GM21515 (cell line): ENCODE data around the gene UBE2L3.
A peak's percentile ranks its signal among the peaks of the same experiment; 100 is the strongest.
"Not testable (repeated sequence)": the region's sequence is repeated elsewhere in the genome, so short reads cannot be mapped to it uniquely, and the experiment has no call there.

ENCODE experiments used
- ATAC-seq: cut with Tn5 transposase; IDR thresholded peaks from one replicate; pipeline ENCODE4 v1.9.1; 2021; ENCODE audit not compliant: unreplicated experiment

Gene UBE2L3

DNA sequence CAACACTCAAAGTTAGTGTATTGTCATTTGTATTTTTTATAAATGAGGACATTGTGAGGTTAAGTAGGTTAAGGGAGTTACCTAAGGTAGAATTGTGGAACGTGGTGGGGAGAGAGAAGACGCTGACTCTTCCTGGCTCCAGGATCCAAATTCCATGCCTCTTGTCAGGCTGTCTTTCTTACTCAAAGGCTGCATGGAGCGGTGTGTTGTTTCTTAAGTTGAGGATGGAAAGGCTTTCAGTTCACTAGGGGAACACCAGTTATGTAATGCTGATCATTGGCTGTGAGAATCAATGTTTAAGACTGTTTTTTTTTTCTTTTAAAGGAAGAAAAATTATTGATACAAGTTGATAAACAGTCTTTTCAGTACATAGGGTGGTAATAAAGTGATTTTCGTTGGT is 2.9 kb downstream of the UBE2L3 start:
- no peak for ATAC-seq

DNA sequence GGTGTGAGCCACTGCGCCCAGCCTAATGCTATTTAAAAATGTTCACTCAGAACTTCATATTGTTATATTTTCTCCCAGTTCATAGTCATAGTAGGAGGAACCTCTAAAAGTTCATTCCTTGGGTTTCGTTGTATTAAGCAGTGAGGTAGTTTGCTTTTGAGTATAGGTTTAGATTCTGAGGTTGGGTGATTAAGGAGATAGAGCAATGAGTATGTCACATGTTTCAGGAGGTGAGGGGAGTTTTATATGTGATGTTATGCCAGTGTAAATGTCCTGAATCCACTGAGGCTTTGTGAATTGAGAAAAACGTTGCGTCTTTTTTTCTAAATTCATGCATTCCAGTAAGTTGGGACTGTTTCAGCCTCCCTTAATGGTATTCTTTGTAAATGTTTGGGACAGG is 4.2 kb downstream of the UBE2L3 start:
- no peak for ATAC-seq

DNA sequence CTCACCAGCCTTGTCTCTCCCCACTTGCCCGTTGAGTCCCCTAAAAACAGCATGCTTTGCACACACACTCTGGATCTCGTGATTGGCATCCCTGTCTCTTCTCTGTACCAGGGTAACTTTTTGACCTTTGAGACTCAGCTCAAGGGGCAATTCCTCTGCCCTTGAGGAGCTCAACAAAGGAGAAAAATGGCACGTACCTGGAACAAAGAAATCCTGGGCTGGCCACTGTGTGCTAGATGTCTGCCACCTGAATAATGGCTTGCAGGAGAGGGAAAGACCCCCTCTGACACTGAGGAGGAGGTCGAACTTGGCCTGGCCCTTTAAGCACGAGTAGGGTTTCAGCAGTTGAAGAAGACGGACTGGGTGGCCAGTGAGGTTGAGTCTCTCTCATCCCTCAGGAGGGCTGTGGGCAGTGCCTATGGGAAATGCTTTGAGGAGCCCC is 5.8 kb downstream of the UBE2L3 start:
- ATAC-seq, result no peak

DNA sequence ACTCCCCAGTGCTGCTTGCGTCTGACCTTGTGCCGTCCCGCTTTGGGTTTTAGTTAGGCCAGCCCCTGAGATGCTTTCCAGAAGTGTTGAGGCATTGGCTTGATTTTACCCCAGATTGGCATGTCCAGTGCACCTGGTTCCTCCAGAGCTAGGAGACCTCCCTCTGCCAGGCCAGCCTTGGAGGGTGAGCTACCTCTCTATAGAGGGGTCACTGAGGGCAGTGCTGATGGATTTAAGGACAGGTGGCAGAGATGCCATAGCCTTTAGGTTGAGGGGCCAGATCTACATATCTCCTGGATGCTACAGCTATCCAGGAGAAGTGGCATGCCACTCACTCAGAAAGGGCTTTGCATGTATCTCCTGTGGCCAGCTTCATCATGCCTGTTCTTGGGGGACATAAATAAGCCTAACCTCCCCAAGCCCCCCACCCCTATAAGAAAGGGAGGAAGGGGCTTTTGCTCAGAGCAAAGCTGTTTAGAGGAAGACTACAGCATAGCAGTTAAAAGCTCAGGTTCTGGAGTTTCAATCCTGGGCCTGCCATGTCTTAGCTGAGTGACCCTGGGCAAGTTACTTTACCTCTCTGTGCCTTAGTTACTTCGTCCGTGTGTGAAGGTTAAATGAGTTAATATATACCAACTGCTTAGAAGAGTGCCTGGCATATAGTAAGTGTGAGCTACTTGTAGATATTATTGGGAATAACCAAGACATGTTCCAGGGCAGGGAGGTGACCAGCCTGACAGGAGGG is 6.4 kb downstream of the UBE2L3 start:
- ATAC-seq, result no peak

DNA sequence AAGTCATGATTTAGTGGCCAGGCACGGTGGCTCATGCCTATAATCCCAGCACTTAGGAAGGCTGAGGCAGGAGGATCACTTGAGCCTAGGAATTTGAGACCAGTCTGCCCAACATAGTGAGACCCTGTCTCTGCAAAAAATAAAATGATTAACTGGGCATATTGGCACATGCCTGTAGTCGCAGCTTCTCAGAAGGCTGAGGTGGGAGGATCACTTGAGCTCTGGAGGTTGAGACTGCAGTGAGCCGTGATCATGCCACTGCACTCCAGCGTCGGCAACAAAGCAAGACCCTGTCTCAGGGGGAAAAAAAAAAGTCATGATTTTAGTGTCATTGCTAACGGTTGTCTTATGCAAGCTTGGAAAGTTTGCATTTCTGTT is 11.9 kb downstream of the UBE2L3 start:
- no peak for ATAC-seq

DNA sequence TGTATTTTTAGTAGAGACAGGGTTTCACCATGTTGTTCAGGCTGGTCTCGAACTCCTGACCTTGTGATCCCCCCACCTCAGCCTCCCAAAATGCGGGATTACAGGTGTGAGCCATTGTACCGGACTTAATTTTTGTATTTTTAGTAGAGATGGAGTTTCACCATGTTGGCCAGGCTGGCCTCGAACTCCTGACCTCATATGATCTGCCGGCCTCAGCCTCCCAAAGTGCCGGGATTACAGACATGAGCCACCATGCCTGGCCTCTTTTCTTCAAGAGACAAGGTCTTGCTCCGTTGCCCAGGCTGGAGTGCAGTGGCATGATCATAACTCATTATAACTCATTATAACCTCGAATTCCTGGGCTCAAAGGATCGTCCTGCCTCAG is 13.1 kb downstream of the UBE2L3 start:
- not testable (repeated sequence) for ATAC-seq

DNA sequence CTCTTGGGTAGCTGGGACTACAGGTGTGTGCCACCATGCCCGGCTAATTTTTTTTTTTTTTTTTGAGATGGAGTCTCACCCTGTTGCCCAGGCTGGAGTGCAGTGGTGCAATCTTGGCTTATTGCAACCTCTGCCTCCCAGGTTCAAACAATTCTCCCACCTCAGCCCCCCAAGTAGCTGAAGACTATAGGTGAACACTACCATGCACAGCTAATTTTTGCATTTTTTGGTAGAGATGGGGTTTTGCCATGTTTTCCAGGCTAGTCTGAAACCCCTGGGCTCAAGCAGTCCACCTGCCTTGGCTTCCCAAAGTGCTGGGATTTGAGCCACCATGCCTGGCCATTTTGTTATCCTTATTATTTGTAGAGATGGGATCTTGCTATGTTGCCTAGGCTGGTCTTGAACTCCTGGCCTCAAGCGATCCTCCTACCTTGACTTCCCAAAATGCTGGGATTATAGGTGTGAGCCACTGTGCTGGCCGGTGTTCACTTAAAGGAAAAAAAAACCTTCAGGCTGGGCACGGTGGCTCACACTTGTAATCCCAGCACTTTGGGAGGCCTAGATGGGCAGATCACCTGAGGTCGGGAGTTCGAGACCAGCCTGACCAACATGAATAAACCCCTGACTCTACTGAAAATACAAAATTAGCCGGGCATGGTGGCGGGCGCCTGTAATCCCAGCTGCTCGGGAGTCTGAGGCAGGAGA is 13.6 kb downstream of the UBE2L3 start:
- ATAC-seq, result not testable (repeated sequence)

DNA sequence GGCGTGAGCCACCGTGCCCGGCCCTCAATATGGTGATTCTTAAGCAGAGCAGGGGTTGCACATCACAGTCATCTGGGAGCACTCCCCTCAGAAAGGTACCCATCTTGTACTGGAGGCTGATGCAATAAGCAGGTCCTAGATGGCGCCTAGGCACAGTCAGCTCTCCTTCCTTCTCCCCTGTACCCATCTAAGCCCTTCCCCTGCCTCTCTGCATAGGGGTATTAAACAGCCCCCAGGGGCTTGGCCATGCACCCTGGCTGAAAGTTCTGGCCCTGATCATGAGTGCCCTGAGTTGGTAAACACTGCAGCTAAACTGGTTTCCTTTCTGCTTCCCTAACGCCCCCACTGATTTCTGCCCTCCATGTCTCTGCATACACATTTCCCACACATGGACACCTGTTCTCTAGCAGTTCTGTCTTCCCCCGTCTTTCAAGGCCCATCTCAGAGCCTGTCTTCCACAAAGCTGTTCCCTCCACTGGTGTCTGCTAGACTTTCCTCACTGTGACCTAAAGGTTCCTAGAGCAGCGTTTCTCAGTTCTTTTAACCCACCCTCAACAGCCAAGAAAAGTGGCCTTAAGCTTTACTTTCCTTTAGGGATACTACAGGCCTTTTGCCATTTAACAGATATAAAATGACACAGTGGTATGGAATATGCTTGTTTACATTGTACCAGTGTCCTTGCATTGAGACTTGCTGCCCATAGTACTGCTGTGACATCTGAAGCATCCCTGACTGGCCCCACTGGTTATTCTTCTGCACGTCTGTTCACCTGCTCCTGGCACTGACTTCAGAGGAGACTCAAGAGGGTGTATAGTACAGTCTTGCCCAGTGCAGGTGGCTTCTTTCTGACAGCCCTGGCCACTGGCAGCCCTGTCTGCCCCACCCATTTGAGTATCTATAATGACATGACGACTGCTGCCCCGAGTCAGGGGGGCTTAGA is 15.6 kb downstream of the UBE2L3 start:
- ATAC-seq, result no peak

DNA sequence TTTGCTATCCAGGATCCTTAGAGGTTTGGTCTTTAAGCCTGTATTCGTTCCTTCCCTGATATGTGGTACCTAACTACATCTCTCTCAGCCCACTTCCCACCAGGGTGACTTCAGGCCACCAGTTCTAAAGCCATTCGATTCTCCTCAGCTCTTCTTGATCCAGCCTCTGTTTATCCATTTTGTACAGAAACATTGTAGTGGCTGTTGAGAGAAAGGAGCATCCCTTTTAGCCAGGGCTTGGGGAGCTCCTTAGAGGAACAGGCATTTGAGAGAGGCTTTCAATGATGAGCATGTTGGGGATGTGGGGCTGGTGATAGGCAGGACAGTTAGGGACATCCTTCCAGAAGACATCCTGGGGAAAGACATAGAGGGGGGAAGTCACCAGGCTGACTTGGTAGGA is 17.9 kb downstream of the UBE2L3 start:
- no peak for ATAC-seq

DNA sequence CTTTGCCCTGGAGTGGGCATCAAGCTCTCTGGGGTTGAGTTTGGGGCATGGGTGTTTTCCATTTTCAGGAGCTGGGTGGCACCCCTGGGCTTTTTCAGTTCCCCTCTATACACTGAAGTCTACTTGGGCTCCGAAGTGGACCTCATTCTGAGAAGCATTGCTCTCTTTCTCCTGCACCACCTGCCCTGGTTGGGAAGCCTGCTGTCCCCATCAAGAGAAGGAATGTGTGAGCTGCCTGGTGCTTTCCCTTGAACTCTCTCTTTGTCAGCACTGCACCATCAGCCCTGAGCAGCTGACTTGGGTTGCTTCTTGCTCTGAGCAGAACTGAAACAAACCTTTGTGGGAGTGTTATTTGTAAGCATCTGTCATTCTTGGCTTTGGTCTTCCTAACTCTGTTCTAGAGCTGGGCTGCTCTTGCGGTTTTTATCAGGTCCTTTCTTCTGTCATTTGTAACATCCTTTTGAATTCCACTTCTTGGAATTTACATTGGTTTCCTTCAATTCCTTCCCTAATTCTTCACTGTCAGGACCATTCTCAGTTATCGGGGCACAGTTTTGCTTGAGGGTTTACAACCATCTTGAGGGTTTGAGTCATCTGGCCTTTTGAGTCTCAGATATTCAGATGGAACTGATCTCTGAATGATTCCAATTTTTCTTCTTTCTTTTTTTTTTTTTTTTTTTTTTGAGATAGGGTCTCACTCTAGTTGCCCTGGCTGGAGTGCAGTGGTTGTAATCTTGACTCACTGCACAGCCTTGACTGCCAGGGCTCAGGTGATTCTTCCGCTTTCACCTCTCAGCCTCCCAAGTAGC is 20.5 kb downstream of the UBE2L3 start:
- ATAC-seq, result peak; percentile 70

DNA sequence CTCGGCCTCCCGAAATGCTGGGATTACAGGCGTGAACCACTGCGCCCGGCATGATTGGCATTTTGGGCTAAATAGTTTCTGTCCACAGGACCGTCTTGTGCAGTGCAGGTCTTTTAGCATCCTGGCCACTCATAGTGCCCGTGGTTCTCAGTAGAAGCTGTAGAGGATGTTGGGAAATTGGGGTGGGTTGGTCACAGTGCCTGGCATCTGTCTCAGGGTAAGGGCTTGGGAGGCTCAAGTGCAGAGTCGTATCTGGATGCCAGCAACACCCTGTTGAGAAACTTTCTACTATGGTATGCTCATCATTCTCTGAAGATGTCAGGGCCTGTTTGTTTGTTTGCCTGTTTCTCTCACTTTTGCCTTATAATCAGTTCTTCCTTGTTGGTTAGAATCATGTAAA is 21.9 kb downstream of the UBE2L3 start:
- ATAC-seq, result no peak

DNA sequence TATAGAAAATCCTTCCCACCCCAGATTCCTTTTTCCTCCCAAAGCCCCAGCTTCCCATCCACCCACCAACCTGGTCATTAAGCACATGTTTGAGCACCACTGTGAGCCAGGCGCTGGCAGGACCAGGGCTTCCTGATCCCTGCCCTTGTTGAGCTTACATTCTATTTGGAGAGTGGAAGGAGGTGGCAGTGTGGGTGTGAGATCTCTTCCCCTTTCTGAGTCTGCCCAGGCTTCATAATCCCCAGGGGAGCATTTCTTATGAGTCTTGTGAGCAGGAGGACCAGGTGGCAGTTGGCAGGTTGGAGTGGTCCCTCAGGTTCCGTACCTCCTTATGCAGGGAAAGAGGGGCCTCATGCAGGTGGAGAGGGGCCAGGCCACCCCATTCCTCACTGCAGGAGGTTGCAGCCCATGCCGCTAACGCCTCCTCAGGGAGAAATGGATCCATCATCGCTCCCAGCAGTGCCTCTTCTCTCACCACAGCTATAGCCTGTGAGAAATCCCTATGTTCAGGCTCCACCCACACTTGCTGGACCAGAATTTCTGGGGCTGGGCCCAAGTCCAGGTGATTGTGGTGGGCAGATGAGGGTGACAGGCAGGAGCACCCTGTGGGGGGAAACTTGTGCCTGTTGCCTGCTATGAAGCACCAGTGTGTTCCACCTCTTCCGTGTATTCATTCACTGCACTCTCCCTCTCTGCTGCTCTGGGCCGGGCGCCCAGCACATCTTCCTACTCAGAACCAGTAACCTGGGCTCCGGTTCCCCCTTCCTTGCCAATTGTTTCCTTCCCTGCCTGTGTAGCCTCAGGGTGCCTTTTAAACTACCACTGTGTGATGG is 23.5 kb downstream of the UBE2L3 start:
- no peak for ATAC-seq

DNA sequence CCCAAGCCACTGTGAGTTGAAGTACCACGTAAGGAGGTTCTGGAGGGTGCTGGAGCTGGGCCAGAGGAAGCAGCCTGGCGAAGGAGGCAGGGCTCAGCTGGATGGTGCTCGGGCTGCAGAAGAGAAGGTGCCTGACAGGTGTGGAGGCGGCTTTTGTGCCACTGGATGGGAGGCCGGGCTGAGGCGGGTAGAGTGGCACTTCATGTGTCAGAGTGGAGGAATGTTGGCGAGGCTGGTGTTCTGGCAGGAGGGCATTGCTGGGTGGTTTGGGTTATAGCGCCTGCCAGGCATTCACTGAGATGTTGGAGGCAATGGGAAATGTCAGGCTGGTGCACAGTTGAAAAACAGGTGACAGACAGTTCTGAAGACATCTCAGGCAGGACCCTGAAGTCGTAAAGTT is 24.2 kb downstream of the UBE2L3 start:
- no peak for ATAC-seq

DNA sequence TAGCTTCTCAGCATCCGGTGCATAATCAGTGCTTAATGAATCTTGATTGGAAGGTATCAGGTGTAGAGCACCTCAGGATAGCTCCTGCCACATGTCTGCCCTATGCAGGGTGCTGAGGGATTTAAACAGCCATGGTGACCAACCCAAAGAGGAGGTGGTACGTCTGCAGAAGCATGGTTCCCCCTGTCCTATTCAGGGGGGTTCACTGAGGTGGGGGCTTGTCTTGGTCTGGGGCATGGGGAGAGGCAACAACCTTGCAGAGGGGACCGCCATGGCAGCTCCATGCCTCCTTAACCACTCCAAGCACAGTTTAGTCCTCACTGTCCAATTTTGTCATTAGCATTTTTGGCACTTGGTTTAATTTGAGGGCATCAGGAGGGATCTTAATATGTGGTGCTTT is 24.9 kb downstream of the UBE2L3 start:
- ATAC-seq, result no peak

DNA sequence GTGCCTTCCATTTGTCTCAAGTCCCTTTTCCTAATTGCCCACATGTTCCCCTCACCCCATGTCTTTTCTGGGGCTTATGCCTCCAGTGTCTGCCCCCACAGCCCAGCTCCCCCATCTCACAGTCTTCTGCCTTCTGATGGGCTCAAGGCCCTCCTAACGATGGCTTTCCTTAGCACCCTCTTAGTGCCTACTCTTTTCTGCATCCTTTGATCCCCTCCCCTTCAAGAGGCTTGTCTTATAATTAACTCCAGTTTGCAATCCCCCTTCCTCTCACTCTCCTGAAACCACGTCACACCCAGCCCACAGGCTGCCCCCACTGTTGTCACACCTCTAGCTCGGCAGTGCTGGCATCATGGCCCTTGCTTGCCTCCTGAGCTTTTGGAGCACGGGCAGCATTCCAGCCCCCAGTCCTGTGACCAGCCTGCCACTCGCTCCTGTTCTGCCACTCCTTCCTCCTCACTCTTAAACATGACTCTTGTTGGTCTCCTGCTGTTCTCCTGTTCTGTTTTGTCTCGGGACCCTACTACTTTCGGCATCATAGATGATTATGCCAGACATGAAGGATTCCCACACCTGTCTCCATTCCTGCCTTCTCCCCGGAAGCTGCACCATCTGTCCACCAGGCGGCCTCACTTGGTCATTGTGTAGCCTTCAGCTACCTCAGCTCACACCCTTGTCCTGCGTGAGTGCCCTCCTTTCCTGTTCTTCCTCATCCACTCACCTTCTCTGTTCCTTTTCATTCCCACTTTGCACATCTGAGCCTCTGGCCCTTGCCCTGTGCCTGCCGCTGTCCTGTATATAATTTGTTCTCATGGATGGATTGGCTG is 26.1 kb downstream of the UBE2L3 start:
- ATAC-seq, result no peak

DNA sequence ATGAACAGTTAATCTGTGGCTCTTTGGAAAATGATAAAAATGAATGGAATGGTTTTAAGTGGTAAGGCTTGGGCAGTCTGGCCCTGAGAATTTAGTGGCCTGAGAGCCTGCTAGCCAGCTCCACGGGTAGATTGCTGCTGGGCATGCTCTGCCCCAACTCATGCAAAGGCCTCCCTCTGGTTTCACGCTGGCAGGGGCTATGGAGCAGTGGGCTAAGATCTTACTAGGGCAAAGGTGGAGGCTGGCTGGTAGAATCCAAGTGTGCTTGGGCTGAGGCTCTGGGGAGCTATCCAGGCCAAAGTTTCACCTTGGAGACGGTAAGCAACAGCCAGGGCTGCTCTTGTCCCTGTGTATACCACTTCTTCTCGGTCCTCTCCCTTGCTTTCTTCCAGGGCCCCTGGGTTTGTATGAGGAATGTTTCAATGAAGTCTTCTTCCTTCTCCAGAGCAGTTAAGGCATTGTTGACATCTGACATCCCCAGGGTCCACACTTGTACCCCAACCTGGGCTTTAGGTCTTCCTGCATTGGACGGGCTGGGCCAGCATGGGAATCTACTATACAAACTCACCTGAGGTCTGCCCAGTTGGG is 27.4 kb downstream of the UBE2L3 start:
- no peak for ATAC-seq

DNA sequence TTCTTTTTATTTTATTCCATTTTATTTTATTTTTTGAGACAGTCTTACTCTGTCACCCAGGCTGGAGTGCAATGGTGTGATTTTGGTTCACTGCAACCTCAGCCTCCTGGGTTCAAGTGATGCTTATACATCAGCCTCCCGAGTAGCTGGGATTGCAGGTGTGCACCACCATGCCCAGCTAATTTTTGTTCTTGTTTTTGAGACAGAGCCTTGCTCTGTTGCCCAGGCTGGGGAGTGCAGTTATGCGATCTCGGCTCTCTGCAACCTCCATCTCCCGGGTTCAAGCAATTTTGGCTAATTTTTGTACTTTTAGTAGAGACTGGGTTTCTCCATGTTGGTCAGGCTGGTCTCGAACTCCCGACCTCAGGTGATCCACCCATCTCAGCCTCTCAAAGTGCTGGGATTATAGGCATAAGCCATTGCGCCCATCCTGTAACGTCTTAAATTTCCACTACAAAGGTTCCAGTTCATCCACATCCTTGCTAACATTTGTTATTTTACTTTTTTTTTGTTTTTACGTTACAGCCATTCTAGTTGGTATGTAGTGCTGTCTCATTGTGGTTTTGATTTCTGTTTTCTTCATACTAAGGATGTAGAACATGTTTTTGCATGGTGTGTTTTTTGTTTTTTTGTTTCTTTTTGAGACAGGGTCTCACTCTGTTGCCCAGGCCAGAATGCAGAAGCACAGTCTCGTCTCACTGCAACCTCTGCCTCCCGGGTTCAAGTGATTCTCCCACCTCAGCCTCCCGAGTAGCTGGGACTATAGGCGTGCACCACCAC is 29.0 kb downstream of the UBE2L3 start:
- ATAC-seq, result not testable (repeated sequence)

DNA sequence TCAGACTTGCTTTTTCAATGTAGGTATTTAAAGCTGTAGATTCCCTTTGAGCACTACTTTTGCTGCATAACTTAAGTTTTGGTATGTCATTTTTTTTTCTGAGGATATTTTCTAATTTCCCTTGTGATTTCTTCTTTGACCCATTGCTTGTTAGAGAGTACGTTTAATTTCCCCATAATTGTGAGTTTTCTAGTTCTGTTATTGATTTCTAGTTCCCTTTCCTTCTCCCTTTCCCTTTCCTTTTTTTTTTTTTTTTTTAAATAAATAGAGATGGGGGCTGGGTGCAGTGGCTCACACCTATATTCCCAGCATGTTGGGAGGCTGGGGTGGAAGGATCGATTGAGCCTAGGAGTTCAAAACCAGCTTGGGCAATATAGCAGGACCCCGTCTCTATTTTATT is 30.8 kb downstream of the UBE2L3 start:
- no peak for ATAC-seq
